Calu3 (cell line): ENCODE measurements around the gene ZFY. TPM values are rescaled to one million over a fixed set of nuclear protein-coding genes. Genes with fewer than 3 reads are reported as not detected.

Experiments used
- BruUV-seq: library from RNA; stranded (reverse); fragments of 400-500 nt; replicated peaks from 2 replicates; lab custom pipeline; 2021; lab: Mats Ljungman, UMichigan
- CTCF ChIA-PET: fragments of 300-600 bp; sonication (Branson Sonifier 250); formaldehyde crosslinking; loops from one replicate; lab custom pipeline; 2022; ENCODE audit warnings: antibody characterized with exemption; lab: Charles Lee
- DNase-seq: peaks from one replicate; pipeline ENCODE4 v3.0.0; 2022
- H3K27ac Mint-ChIP-seq: one replicate; pipeline ENCODE4 v1.8.0; 2022; ENCODE audit warnings: mixed read lengths; ENCODE audit not compliant: unreplicated experiment
- H3K27me3 Mint-ChIP-seq: one replicate; pipeline ENCODE4 v1.8.0; 2022; ENCODE audit warnings: mixed read lengths; ENCODE audit not compliant: unreplicated experiment
- H3K36me3 Mint-ChIP-seq: one replicate; pipeline ENCODE4 v1.8.0; 2022; ENCODE audit warnings: mild to moderate bottlenecking, moderate library complexity, mixed read lengths; ENCODE audit not compliant: insufficient read depth, unreplicated experiment
- H3K4me1 Mint-ChIP-seq: one replicate; pipeline ENCODE4 v1.8.0; 2022; ENCODE audit warnings: mild to moderate bottlenecking, low read depth, mixed read lengths; ENCODE audit not compliant: unreplicated experiment
- H3K4me3 Mint-ChIP-seq: one replicate; pipeline ENCODE4 v1.8.0; 2022; ENCODE audit warnings: mild to moderate bottlenecking, low read depth, moderate library complexity, mixed read lengths; ENCODE audit not compliant: unreplicated experiment
- H3K9me3 Mint-ChIP-seq: one replicate; pipeline ENCODE4 v1.8.0; 2022; ENCODE audit warnings: low read depth, mixed read lengths; ENCODE audit not compliant: unreplicated experiment
- CTCF ChIP-seq: fragments of 200-600 bp; IDR thresholded peaks from one replicate; pipeline ENCODE4 v1.8.0; 2022; ENCODE audit warnings: antibody characterized with exemption; ENCODE audit not compliant: unreplicated experiment
- intact Hi-C: fragments of 100-400 bp; cut with micrococcal nuclease; formaldehyde crosslinking; loops from one replicate; pipeline ENCODE4 v1.10.0; 2022; ENCODE audit not compliant: unreplicated experiment
- total RNA-seq: library from RNA; stranded (reverse); gene quantifications from 2 replicates; pipeline ENCODE4 v1.2.3, GENCODE V29; 2022

The ZFY gene
- total RNA-seq, 1 experiment from 2014 or later: not detected

GRCh38 chrY:2955561-2955960 lies 20.4 kb downstream of the ZFY start:
- H3K4me3 Mint-ChIP-seq: no peak overlapping the region
- H3K27ac Mint-ChIP-seq: no peak overlapping the region
- H3K9me3 Mint-ChIP-seq: no peaks in the 10 kb centered on the region
- no peaks in the 10 kb centered on the region for H3K36me3 Mint-ChIP-seq
- H3K27me3 Mint-ChIP-seq: no peaks in the 10 kb centered on the region
- DNase-seq: no peak
- no TSS peak for BruUV-seq
- CTCF ChIA-PET: no interaction called here
- TF ChIP-seq CTCF: no peak
- H3K4me1 Mint-ChIP-seq: no peaks in the 10 kb centered on the region
- intact Hi-C loops: no loop called here

DNA sequence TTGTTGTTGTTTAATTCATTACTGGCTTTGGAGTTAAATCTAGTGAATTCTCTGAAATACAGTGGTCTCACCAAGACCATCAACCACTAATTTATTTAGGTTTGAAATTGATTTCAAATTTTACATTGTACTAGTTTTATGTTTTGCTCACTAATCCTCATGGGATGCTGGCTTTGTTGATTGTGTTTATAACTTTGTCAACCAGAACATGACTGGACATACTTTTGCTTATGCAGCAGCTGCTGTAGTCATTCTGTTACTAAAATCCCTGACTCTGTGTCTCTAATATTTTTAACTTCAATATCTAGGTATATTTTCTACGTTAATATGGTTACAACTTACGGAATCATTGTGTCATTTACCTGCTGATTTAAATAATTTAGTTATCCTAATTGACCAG lies 26.9 kb downstream of the ZFY start:
- no peak for DNase-seq
- no peak overlapping the region for H3K4me3 Mint-ChIP-seq
- intact Hi-C loops: no loop called here
- no peak overlapping the region for H3K27ac Mint-ChIP-seq
- CTCF ChIA-PET: no interaction called here
- no peaks in the 10 kb centered on the region for H3K27me3 Mint-ChIP-seq
- no peaks in the 10 kb centered on the region for H3K4me1 Mint-ChIP-seq
- BruUV-seq: no TSS peak
- H3K36me3 Mint-ChIP-seq: no peaks in the 10 kb centered on the region
- no peaks in the 10 kb centered on the region for H3K9me3 Mint-ChIP-seq
- no peak for TF ChIP-seq CTCF

DNA sequence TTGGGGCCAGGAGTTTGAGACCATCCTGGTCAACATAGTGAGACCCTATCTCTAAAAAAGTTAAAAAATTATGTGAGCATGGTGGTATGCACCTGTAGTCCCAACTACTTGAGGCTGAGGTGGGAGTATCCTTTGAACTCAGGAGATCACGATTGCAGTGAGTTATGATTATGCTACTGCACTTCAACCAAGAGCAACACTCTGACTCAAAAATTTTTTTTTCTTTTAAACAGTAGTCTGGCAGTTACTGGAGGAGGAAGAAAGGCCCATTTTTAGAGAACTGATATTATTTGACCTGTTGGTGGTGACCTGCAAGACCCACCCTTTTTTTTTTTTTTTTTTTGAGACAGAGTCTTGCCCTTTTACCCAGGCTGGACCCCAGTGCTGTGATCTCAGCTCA lies 29.6 kb downstream of the ZFY start:
- H3K4me3 Mint-ChIP-seq: no peak overlapping the region
- intact Hi-C loops: no loop called here
- no peak overlapping the region for H3K27ac Mint-ChIP-seq
- H3K36me3 Mint-ChIP-seq: no peaks in the 10 kb centered on the region
- DNase-seq: no peak
- CTCF ChIA-PET: no interaction called here
- no peak for TF ChIP-seq CTCF
- BruUV-seq: no TSS peak
- no peaks in the 10 kb centered on the region for H3K27me3 Mint-ChIP-seq
- no peaks in the 10 kb centered on the region for H3K9me3 Mint-ChIP-seq
- H3K4me1 Mint-ChIP-seq: no peaks in the 10 kb centered on the region

DNA sequence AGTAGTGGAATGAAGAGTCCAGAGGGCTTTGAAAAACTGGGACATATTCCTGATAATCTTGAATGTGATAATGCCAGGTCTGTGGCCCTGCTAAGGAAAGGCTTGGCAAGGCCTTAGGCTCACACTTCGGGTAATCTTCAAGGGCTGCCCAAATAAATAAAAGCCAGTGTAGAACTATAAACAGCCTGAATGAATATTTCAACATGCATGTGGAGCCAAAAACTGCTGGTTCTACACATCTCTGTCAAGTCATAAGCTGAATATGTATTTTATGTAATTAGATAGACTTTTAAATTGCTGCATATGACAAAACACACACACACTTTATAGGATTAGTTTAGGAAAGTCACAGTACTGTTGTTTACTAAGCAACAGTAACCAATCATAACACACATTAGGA lies 30.4 kb downstream of the ZFY start:
- no peaks in the 10 kb centered on the region for H3K9me3 Mint-ChIP-seq
- H3K36me3 Mint-ChIP-seq: no peaks in the 10 kb centered on the region
- CTCF ChIA-PET: no interaction called here
- no TSS peak for BruUV-seq
- no peak for DNase-seq
- intact Hi-C loops: no loop called here
- H3K4me1 Mint-ChIP-seq: no peaks in the 10 kb centered on the region
- H3K27me3 Mint-ChIP-seq: no peaks in the 10 kb centered on the region
- no peak overlapping the region for H3K4me3 Mint-ChIP-seq
- no peak for TF ChIP-seq CTCF
- H3K27ac Mint-ChIP-seq: no peak overlapping the region
